K562 (cell line): ENCODE results near the gene TPO. TPM values are rescaled to one million over a fixed set of nuclear protein-coding genes. Genes with fewer than 3 reads are reported as not detected.

Experiments used
- ATAC-seq: fragments of 200-7000 bp; cut with Tn5 transposase; 3 replicates; pipeline ENCODE4 v1.9.1; 2020; ENCODE audit warnings: moderate library complexity
- BruUV-seq: library from RNA; stranded (reverse); fragments of 400-500 nt; replicated peaks from 2 replicates; lab custom pipeline; 2021; lab: Mats Ljungman, UMichigan
- CTCF ChIA-PET: fragments of 300-600 bp; formaldehyde crosslinking; extraction: SDS; loops from one replicate; lab custom pipeline; 2021; ENCODE audit warnings: low intra/inter-chr PET ratio; lab: Yijun Ruan, JAX
- POLR2A ChIA-PET: fragments of 300-600, 350-650 bp; sonication (Branson Sonifier 250); formaldehyde crosslinking; extraction: SDS; loops from one replicate; lab custom pipeline; 2021; ENCODE audit warnings: antibody characterized with exemption, inconsistent platforms; lab: Yijun Ruan, JAX
- DNase-seq, 4 experiments: peaks; one replicate each; pipeline versions ENCODE4 v3.0.0 to v3.0.0-alpha.2; 2011 to 2018; ENCODE audit warnings: low spot score in 3 of 4, mixed read lengths in 3 of 4; ENCODE audit errors: extremely low read depth in 1 of 4
- FAIRE-seq: peaks from 2 replicates; lab custom pipeline; 2011; peaks lifted over from hg19 to GRCh38; lab: Jason Lieb, UNC
- H2AFZ ChIP-seq: 2 replicates; pipeline ENCODE4 v1.6.0; 2011; ENCODE audit warnings: low read depth, low read length, control low read depth, inconsistent platforms
- H3K27ac ChIP-seq: fragments of 200-600 bp; 3 replicates; pipeline ENCODE4 v1.8.0; 2011; ENCODE audit warnings: low read depth, mild to moderate bottlenecking, control low read depth, inconsistent platforms, low read length, moderate library complexity, mixed read lengths; ENCODE audit errors: extremely low read depth
- H3K27me3 ChIP-seq, 2 experiments: fragments of 300-600 bp in 1 of 2; 2 replicates in 1 of 2; 3 replicates in 1 of 2; pipeline versions ENCODE4 v1.6.0 to v1.8.0; 2011; ENCODE audit warnings: inconsistent platforms in 2 of 2, low read length in 2 of 2, mild to moderate bottlenecking in 1 of 2, mixed read lengths in 1 of 2, moderate library complexity in 1 of 2; ENCODE audit not compliant: control insufficient read depth in 2 of 2, insufficient read depth in 2 of 2
- H3K36me3 ChIP-seq: fragments of 300-600 bp; 3 replicates; pipeline ENCODE4 v1.8.0; 2011; ENCODE audit warnings: mild to moderate bottlenecking, low read length, inconsistent platforms; ENCODE audit not compliant: control insufficient read depth, insufficient read depth
- H3K4me1 ChIP-seq, 2 experiments: fragments of 200-600 bp in 1 of 2; replicated peaks in 1 of 2; 2 replicates in 1 of 2; 3 replicates in 1 of 2; pipeline versions ENCODE4 v1.5.1 to v1.8.0; 2011; ENCODE audit warnings: inconsistent platforms in 2 of 2, low read length in 2 of 2, mild to moderate bottlenecking in 1 of 2, mixed read lengths in 1 of 2, moderate library complexity in 1 of 2; ENCODE audit not compliant: control insufficient read depth in 2 of 2, insufficient read depth in 2 of 2
- H3K4me2 ChIP-seq: 2 replicates; pipeline ENCODE4 v1.6.1; 2011; ENCODE audit warnings: low read length, control low read depth, inconsistent platforms, mixed read lengths; ENCODE audit not compliant: insufficient read depth
- H3K4me3 ChIP-seq: fragments of 200-600 bp; sonication (generic), shearing (Covaris generic); 2 replicates; pipeline ENCODE4 v1.5.1; 2016; ENCODE audit warnings: control low read depth, inconsistent platforms
- H3K79me2 ChIP-seq: fragments of 200-600 bp; 3 replicates; pipeline ENCODE4 v1.8.0; 2011; ENCODE audit warnings: low read length, inconsistent platforms; ENCODE audit not compliant: control insufficient read depth, insufficient read depth
- H3K9ac ChIP-seq, 2 experiments: 2 replicates each; pipeline versions ENCODE4 v1.6.0 to v1.6.1; 2011; ENCODE audit warnings: low read depth in 2 of 2, low read length in 2 of 2, control low read depth in 1 of 2, inconsistent platforms in 1 of 2, mild to moderate bottlenecking in 1 of 2, mixed read lengths in 1 of 2; ENCODE audit not compliant: insufficient read depth in 1 of 2
- H3K9me1 ChIP-seq: one replicate; pipeline ENCODE4 v1.6.0; 2011; ENCODE audit warnings: inconsistent platforms, mild to moderate bottlenecking, low read length, moderate library complexity; ENCODE audit not compliant: control insufficient read depth, insufficient read depth
- H3K9me3 ChIP-seq: replicated peaks from 2 replicates; pipeline ENCODE4 v1.5.1; 2011; ENCODE audit warnings: low read depth, low read length, inconsistent platforms; ENCODE audit not compliant: control insufficient read depth, insufficient read depth
- H4K20me1 ChIP-seq: replicated peaks from 2 replicates; pipeline ENCODE4 v1.6.1; 2011; ENCODE audit warnings: low read length, inconsistent platforms, mixed read lengths; ENCODE audit not compliant: control insufficient read depth, insufficient read depth
- DPF2 ChIP-seq: fragments of 450-650 bp; IDR thresholded peaks from 2 replicates; pipeline ENCODE4 v1.6.1; 2016
- ETV6 ChIP-seq, 3 experiments: fragments of 150-350 bp in 1 of 3; sonication (generic) in 1 of 3; formaldehyde crosslinking in 1 of 3; IDR thresholded peaks; 2 replicates each; pipeline versions ENCODE4 v1.6.1 to v1.8.0; 2014 to 2022; ENCODE audit warnings: borderline replicate concordance in 2 of 3, low read depth in 2 of 3, antibody characterized with exemption in 1 of 3, low read length in 1 of 3, mild to moderate bottlenecking in 1 of 3, missing genetic modification reagents in 1 of 3
- EWSR1 ChIP-seq: fragments of 450-650 bp; IDR thresholded peaks from 2 replicates; pipeline ENCODE4 v1.6.1; 2018; ENCODE audit warnings: borderline replicate concordance, mild to moderate bottlenecking, low read depth, moderate library complexity; ENCODE audit not compliant: partially characterized antibody
- PHF20 ChIP-seq: fragments of 450-650 bp; IDR thresholded peaks from 2 replicates; pipeline ENCODE4 v1.6.1; 2018; ENCODE audit not compliant: partially characterized antibody
- POLR2H ChIP-seq: IDR thresholded peaks from 2 replicates; pipeline ENCODE4 v1.6.1; 2016; ENCODE audit warnings: missing genetic modification characterization, low read depth, mild to moderate bottlenecking, control low read depth, missing compliant biosample characterization, moderate library complexity
- RBM34 ChIP-seq: fragments of 200-400 bp; formaldehyde crosslinking; IDR thresholded peaks from 2 replicates; pipeline ENCODE4 v1.6.1; 2018; ENCODE audit warnings: low read length, borderline replicate concordance; ENCODE audit not compliant: insufficient read depth
- SRSF7 ChIP-seq: fragments of 200-400 bp; formaldehyde crosslinking; optimal IDR thresholded peaks from 2 replicates; pipeline ENCODE3; 2017; ENCODE audit warnings: mild to moderate bottlenecking, low read depth, low read length
- TEAD4 ChIP-seq, 2 experiments: sonication (generic) in 1 of 2; formaldehyde crosslinking in 1 of 2; IDR thresholded peaks; 2 replicates each; pipeline versions ENCODE4 v1.6.1 to v1.8.0; 2012 to 2022; ENCODE audit warnings: borderline replicate concordance in 1 of 2, inconsistent platforms in 1 of 2, low read length in 1 of 2, mild to moderate bottlenecking in 1 of 2, missing genetic modification reagents in 1 of 2
- ZNF609 ChIP-seq: sonication (generic); formaldehyde crosslinking; IDR thresholded peaks from 2 replicates; pipeline ENCODE4 v1.8.1; 2023; ENCODE audit warnings: missing genetic modification reagents, mild to moderate bottlenecking, borderline replicate concordance
- ZNF780A ChIP-seq: fragments of 250-450 bp; sonication (Bioruptor Pico); IDR thresholded peaks from 2 replicates; pipeline ENCODE4 v1.5.0; 2021; ENCODE audit warnings: mild to moderate bottlenecking
- WGBS: fragments of 100-300 bp; shearing (Covaris generic); methylation state at CpG from one replicate; pipeline ENCODE4 v1.1.6; 2016; ENCODE audit warnings: low coverage, mixed read lengths; ENCODE audit not compliant: insufficient coverage; ENCODE audit errors: missing lambda C conversion rate; 5-methylcytosine and 5-hydroxymethylcytosine counted together
- in situ Hi-C: fragments of 300-500 bp; cut with MboI; formaldehyde crosslinking; loops from 4 replicates; pipeline ENCODE4 v1.15.0; 2018; ENCODE audit warnings: inconsistent platforms, mixed read lengths
- intact Hi-C: fragments of 100-400 bp; cut with micrococcal nuclease; formaldehyde crosslinking; loops from 2 replicates; pipeline ENCODE4 v1.14.2; 2022
- polyA plus RNA-seq, 8 experiments: library from polyadenylated mRNA; depleted of rRNA in 4 of 8; stranded (reverse) in 5 of 8; unstranded in 3 of 8; fragments of >200 nt; fragmentation: Nextera tagmentation in 2 of 8; fragmentation: Illumina TruSeq in 1 of 8; extraction: Ambion mirVana in 2 of 8; extraction: Trizol in 1 of 8; gene quantifications; 2 replicates each; pipeline versions ENCODE4 v1.2.1 to v1.2.3, GENCODE V29; 2011 to 2014; ENCODE audit warnings: inconsistent platforms in 1 of 8, missing spikeins in 1 of 8
- total RNA-seq, 7 experiments: library from RNA; depleted of rRNA in 6 of 7; stranded (reverse); fragments of >200 nt in 6 of 7; fragmentation: Illumina TruSeq in 2 of 7; extraction: Trizol in 2 of 7; gene quantifications; 2 replicates each; pipeline versions ENCODE4 v1.2.1 to v1.2.3, GENCODE V29; 2011 to 2021; ENCODE audit warnings: low replicate concordance in 1 of 7
- TF ChIP-seq, protein P1 (sequence below): fragments of 450-650 bp; formaldehyde crosslinking; IDR thresholded peaks from 2 replicates; pipeline ENCODE4 v1.4.0; 2022; ENCODE audit warnings: missing genetic modification characterization

TPO gene
- total and polyA plus RNA-seq, 9 of the 15 experiments (the other 6 are each of a cell fraction or from before 2014, with no cell fraction given), result not detected

DNA sequence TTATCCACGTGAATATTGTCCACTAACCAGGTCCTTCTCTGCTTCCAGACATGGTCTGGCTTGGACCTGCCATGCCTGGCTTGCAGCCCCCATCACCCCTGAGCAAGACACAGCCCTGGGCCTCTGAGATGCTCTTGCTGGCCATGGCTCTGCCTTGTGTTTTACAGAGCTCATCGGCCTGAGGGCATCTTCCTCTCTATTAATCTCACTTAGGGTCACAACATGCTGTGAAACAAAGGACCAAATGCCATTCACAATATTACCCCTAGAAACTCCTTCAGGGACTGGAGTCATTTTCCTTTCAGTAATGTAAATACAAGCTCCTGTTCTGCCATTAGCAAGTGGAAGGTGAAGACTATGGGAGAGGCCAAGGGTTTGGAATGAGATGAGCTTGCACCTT, 6.8 kb upstream of the TPO start (continued):
- TF ChIP-seq EWSR1, result no peak
- TF ChIP-seq TEAD4 (IDR thresholded peaks at IDR 0.05; ENCODE audit: low read length), result no peak
- TF ChIP-seq TEAD4 (CRISPR knock-in tag; IDR thresholded peaks at IDR 0.05; ENCODE audit: borderline replicate concordance), result no peak

GRCh38 chr2:1407950-1408675, 5.2 kb upstream of the TPO start:
- Histone ChIP-seq H4K20me1 (no peaks in the 10 kb centered on the region), H2AFZ (no peak overlapping the region), H3K4me3 (no peak overlapping the region), H3K27me3 (peaks cover 0 to 31% of the 10 kb centered on the region in 2 experiments; a peak in 3 of 5 replicates), H3K27ac (no peak overlapping the region), H3K36me3 (no peaks in the 10 kb centered on the region), H3K4me2 (no peak overlapping the region), H3K4me1 (no peaks in the 10 kb centered on the region), H3K9me3 (no peaks in the 10 kb centered on the region), H3K9ac (no peak overlapping the region), H3K79me2 (no peaks in the 10 kb centered on the region), H3K9me1 (no peaks in the 10 kb centered on the region)
- DNase-seq (no peak), FAIRE-seq (no peak), ATAC-seq (no peak)
- POLR2A ChIA-PET, result interaction anchor here (0.6 kb wide), 1 partner anchor 460 kb away, joined by 3 read pairs; no protein-coding TSS in a partner anchor
- intact Hi-C loops (no loop called here), in situ Hi-C loops (no loop called here)
- TF ChIP-seq ZNF609 (CRISPR knock-in tag), result no peak
- no peak for TF ChIP-seq ZNF780A (CRISPR knock-in tag)
- no peak for TF ChIP-seq DPF2
- no peak for TF ChIP-seq RBM34
- no peak for TF ChIP-seq PHF20
- no peak for TF ChIP-seq POLR2H (tag)
- TF ChIP-seq, protein P1, sequence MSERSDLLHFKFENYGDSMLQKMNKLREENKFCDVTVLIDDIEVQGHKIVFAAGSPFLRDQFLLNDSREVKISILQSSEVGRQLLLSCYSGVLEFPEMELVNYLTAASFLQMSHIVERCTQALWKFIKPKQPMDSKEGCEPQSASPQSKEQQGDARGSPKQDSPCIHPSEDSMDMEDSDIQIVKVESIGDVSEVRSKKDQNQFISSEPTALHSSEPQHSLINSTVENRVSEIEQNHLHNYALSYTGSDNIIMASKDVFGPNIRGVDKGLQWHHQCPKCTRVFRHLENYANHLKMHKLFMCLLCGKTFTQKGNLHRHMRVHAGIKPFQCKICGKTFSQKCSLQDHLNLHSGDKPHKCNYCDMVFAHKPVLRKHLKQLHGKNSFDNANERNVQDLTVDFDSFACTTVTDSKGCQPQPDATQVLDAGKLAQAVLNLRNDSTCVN (CRISPR knock-in tag), result no peak
- no peak for TF ChIP-seq SRSF7
- TF ChIP-seq ETV6 (IDR thresholded peaks at IDR 0.05; ENCODE audit: borderline replicate concordance in 1 of 2, low read depth in 2 of 2, low read length in 1 of 2), result no peak
- TF ChIP-seq ETV6 (CRISPR knock-in tag; IDR thresholded peaks at IDR 0.05; ENCODE audit: borderline replicate concordance), result no peak
- CTCF ChIA-PET, result no interaction called here
- WGBS, result 2% methylated on average over 16 of the region's 16 CpGs
- no TSS peak for BruUV-seq
